ENCODE results near the gene PAPSS2. TPM values are rescaled to one million over a fixed set of nuclear protein-coding genes. Genes with fewer than 3 reads are reported as not detected.

Gene PAPSS2
- polyA plus RNA-seq, 1 experiment = 51.4 TPM

DNA sequence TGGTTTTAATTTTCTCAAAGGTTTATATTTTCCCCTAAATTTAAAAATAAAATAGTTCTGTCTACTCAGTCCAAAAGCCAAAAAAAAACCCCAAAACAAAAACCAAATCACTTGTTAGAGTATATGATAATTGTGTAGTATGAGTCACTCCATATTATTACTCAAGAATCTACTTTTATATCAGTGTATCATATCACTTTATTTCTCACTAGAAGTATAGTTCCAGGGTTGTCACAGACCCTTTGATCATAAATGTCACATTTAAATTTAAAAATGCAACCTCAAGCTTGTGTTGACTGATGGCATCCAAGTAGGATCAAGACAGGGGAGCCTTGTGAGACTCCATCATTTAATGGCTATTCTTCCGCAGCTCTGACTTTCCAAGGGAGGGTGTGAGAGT, 61.0 kb downstream of the PAPSS2 start:
- POLR2A ChIA-PET = no interaction called here
- Histone ChIP-seq H3K9me3 (ENCODE audit: control insufficient read depth, insufficient read depth, low read length) (no peaks in the 10 kb centered on the region), H3K4me3 (ENCODE audit: low read depth, low read length) (no peak overlapping the region), H3K27ac (ENCODE audit: low read depth, low read length) (no peak overlapping the region), H3K27me3 (ENCODE audit: control insufficient read depth, insufficient read depth, low read length) (no peaks in the 10 kb centered on the region)
- CTCF ChIA-PET = no interaction called here
- no peak for TF ChIP-seq CTCF (IDR thresholded peaks at IDR 0.05; ENCODE audit: low read depth, low read length)
- no peak for DNase-seq (ENCODE audit: low read depth, low spot score)

DNA sequence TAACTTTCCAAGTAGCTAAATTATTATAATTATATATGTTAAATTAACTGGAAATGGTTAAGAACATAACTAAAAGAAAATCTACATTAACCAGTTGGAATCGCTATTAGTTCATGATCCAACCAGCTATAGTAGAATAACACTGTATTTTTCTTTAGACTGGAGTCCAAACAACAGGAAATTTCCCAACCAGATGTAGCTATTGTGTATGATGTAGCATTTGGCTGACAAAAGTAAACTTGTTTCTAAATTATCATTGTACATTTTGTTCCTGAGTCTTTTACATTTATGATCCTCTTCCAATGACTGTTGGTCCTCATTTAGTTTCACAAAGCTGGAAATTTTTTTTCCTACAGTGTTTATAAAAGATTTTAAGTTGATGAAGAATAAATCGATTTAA, 62.1 kb downstream of the PAPSS2 start:
- DNase-seq (ENCODE audit: low read depth, low spot score) = no peak
- ChIA-PET POLR2A (interaction anchor here (0.6 kb wide), 1 partner anchor 46 kb away, joined by 4 read pairs; no protein-coding TSS in a partner anchor), CTCF (interaction anchor here (1.1 to 1.9 kb wide), 3 partner anchors 13 to 188 kb away, joined by 3 to 11 read pairs (median 3); no protein-coding TSS in a partner anchor)
- TF ChIP-seq CTCF (IDR thresholded peaks at IDR 0.05; ENCODE audit: low read depth, low read length) = no peak
- Histone ChIP-seq H3K4me3 (ENCODE audit: low read depth, low read length) (no peak overlapping the region), H3K27ac (ENCODE audit: low read depth, low read length) (no peak overlapping the region), H3K9me3 (ENCODE audit: control insufficient read depth, insufficient read depth, low read length) (no peaks in the 10 kb centered on the region), H3K27me3 (ENCODE audit: control insufficient read depth, insufficient read depth, low read length) (no peaks in the 10 kb centered on the region)

- H3K9me3 ChIP-seq (ENCODE audit: control insufficient read depth, insufficient read depth, low read length) = no peaks in the 10 kb centered on the region
- no peaks in the 10 kb centered on the region for H3K27me3 ChIP-seq (ENCODE audit: control insufficient read depth, insufficient read depth, low read length)
- no peak for TF ChIP-seq CTCF (IDR thresholded peaks at IDR 0.05; ENCODE audit: low read depth, low read length)
- H3K27ac ChIP-seq (ENCODE audit: low read depth, low read length) = no peak overlapping the region
- POLR2A ChIA-PET = no interaction called here
- CTCF ChIA-PET = interaction anchor here (1.9 kb wide), 1 partner anchor 12 kb away, joined by 11 read pairs; no protein-coding TSS in a partner anchor
- DNase-seq (ENCODE audit: low read depth, low spot score) = no peak
- H3K4me3 ChIP-seq (ENCODE audit: low read depth, low read length) = no peak overlapping the region
Observed at GRCh38 chr10:87722716-87723115, 63.0 kb downstream of the PAPSS2 start.

- H3K27me3 ChIP-seq (ENCODE audit: control insufficient read depth, insufficient read depth, low read length) = no peaks in the 10 kb centered on the region
- H3K27ac ChIP-seq (ENCODE audit: low read depth, low read length) = no peak overlapping the region
- TF ChIP-seq CTCF (IDR thresholded peaks at IDR 0.05; ENCODE audit: low read depth, low read length) = no peak
- H3K9me3 ChIP-seq (ENCODE audit: control insufficient read depth, insufficient read depth, low read length) = no peaks in the 10 kb centered on the region
- no peak overlapping the region for H3K4me3 ChIP-seq (ENCODE audit: low read depth, low read length)
- POLR2A ChIA-PET = no interaction called here
- CTCF ChIA-PET = no interaction called here
- DNase-seq (ENCODE audit: low read depth, low spot score) = no peak
Observed at GRCh38 chr10:87723500-87723899, 63.8 kb downstream of the PAPSS2 start.

DNA sequence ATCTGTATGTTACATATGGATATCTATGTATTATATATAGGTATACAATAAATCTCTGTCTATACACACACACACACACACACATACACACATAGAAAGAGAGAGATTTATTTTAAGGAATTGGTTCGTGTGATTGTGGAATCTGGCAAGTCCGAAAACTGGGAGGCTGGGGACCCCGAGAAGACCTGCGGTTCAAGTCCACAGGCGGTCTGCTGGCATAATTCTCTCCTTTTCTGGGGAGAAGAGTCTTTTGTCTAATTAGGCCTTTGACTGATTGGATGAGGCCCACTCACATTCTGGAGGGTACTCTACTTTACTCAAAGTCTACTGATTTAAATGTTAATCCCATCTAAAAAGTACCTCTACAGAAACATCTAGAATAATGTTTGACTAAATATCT, 65.1 kb downstream of the PAPSS2 start:
- ChIA-PET CTCF (interaction anchor here (0.6 to 1.1 kb wide), 2 partner anchors 10 to 48 kb away, joined by 3 to 5 read pairs; no protein-coding TSS in a partner anchor), POLR2A (no interaction called here)
- TF ChIP-seq CTCF (IDR thresholded peaks at IDR 0.05; ENCODE audit: low read depth, low read length) = no peak
- no peaks in the 10 kb centered on the region for H3K27me3 ChIP-seq (ENCODE audit: control insufficient read depth, insufficient read depth, low read length)
- no peak overlapping the region for H3K4me3 ChIP-seq (ENCODE audit: low read depth, low read length)
- no peaks in the 10 kb centered on the region for H3K9me3 ChIP-seq (ENCODE audit: control insufficient read depth, insufficient read depth, low read length)
- H3K27ac ChIP-seq (ENCODE audit: low read depth, low read length) = no peak overlapping the region
- no peak for DNase-seq (ENCODE audit: low read depth, low spot score)
